Fibroblast of lung (primary cell): ENCODE measurements around the gene DOK5. TPM values are rescaled to one million over a fixed set of nuclear protein-coding genes. Genes with fewer than 3 reads are reported as not detected.

Experiments
- DNase-seq, 2 donors: peaks; one replicate each; pipeline versions ENCODE4 v3.0.0 to v3.0.0-alpha.2; 2010; ENCODE audit warnings: low read depth in 2 of 2
- H2AFZ ChIP-seq: 2 replicates; pipeline ENCODE4 v1.5.1; 2012; ENCODE audit warnings: low read length, control low read depth, inconsistent platforms
- H3K27ac ChIP-seq: 2 replicates; pipeline ENCODE4 v1.5.1; 2011; ENCODE audit warnings: low read length, control low read depth; ENCODE audit not compliant: insufficient read depth
- H3K27me3 ChIP-seq: 2 replicates; pipeline ENCODE4 v1.5.1; 2011; ENCODE audit warnings: mild to moderate bottlenecking, low read length; ENCODE audit not compliant: control insufficient read depth, insufficient read depth
- H3K36me3 ChIP-seq: 2 replicates; pipeline ENCODE4 v1.5.1; 2011; ENCODE audit warnings: low read length; ENCODE audit not compliant: control insufficient read depth, insufficient read depth
- H3K4me1 ChIP-seq: 2 replicates; pipeline ENCODE4 v1.5.1; 2011; ENCODE audit warnings: low read length; ENCODE audit not compliant: control insufficient read depth, insufficient read depth; ENCODE audit errors: extremely low read depth
- H3K4me2 ChIP-seq: 2 replicates; pipeline ENCODE4 v1.5.1; 2011; ENCODE audit warnings: low read length, control low read depth; ENCODE audit not compliant: insufficient read depth; ENCODE audit errors: extremely low read depth
- H3K4me3 ChIP-seq, 4 experiments: fragments of 200-600 bp in 1 of 4; sonication (generic) in 1 of 4; replicated peaks in 1 of 4; 2 replicates each; pipeline ENCODE4 v1.5.1; 2011 to 2016; ENCODE audit warnings: low read length in 4 of 4, low read depth in 3 of 4, mild to moderate bottlenecking in 3 of 4, control low read depth in 2 of 4, inconsistent platforms in 1 of 4, mixed read lengths in 1 of 4; ENCODE audit not compliant: insufficient read depth in 1 of 4; ENCODE audit errors: control extremely low read depth in 1 of 4
- H3K79me2 ChIP-seq: 2 replicates; pipeline ENCODE4 v1.5.1; 2012; ENCODE audit warnings: mild to moderate bottlenecking, low read length, inconsistent platforms; ENCODE audit not compliant: control insufficient read depth, insufficient read depth
- H3K9ac ChIP-seq: 2 replicates; pipeline ENCODE4 v1.5.1; 2011; ENCODE audit warnings: mild to moderate bottlenecking, low read length, control low read depth; ENCODE audit not compliant: insufficient read depth
- H3K9me3 ChIP-seq: 2 replicates; pipeline ENCODE4 v1.5.1; 2012; ENCODE audit warnings: low read depth, low read length; ENCODE audit not compliant: control insufficient read depth, insufficient read depth
- H4K20me1 ChIP-seq: 2 replicates; pipeline ENCODE4 v1.5.1; 2011; ENCODE audit warnings: low read length; ENCODE audit not compliant: control insufficient read depth, insufficient read depth; ENCODE audit errors: extremely low read depth
- EZH2 ChIP-seq: IDR thresholded peaks from 2 replicates; pipeline ENCODE4 v1.5.1; 2012; ENCODE audit warnings: low read length, control low read depth, mild to moderate bottlenecking; ENCODE audit errors: missing control alignments
- polyA plus RNA-seq, 2 donors: library from polyadenylated mRNA; depleted of rRNA in 1 of 2; stranded (reverse) in 1 of 2; unstranded in 1 of 2; fragments of >200 nt; gene quantifications; 2 replicates each; pipeline ENCODE4 v1.2.1, GENCODE V29; 2011 to 2012; ENCODE audit warnings: missing spikeins in 1 of 2
- total RNA-seq: library from RNA; depleted of rRNA; stranded (reverse); fragments of >200 nt; gene quantifications from 2 replicates; pipeline ENCODE4 v1.2.1, GENCODE V29; 2014
- TF ChIP-seq, protein P1 (sequence below), 2 donors: IDR thresholded peaks in 1 of 2; conservative IDR thresholded peaks in 1 of 2; 1 replicate in 1 of 2; 2 replicates in 1 of 2; pipeline ENCODE4 v1.5.1; 2011 to 2012; ENCODE audit warnings: low read length in 2 of 2, control low read depth in 1 of 2, inconsistent platforms in 1 of 2, low read depth in 1 of 2, mild to moderate bottlenecking in 1 of 2

The DOK5 gene
- total and polyA plus RNA-seq, 2 donors (not counting 1 experiment from before 2014, with no cell fraction given), result 13.5 to 19.2 TPM

DNA sequence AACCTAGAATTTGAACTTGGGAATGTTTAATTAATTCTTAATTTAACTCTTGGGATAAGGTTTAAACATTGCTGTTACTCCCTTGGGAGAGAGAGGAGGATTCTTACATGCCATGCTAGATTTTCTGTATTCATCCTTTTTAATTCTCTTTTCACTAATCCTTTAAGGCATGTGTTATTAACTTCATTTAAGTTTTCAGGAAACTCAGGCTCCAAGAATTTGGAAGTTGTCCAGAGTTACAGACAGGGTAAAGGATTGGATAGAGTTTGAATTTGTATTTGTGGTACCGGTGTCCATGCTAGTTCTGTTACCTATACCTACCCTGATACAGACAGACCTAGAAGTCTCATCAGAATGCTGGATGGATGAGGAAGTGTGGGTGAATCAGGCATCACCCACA is 23.7 kb downstream of the DOK5 start:
- DNase-seq, result no peak
- no peaks in the 10 kb centered on the region for H3K9me3 ChIP-seq
- no peak overlapping the region for H2AFZ ChIP-seq
- no peaks in the 10 kb centered on the region for H3K27me3 ChIP-seq
- no peak overlapping the region for H3K4me3 ChIP-seq
- H3K79me2 ChIP-seq, result peaks cover 2% of the 10 kb centered on the region
- no peak overlapping the region for H3K27ac ChIP-seq
- H3K36me3 ChIP-seq, result no peaks in the 10 kb centered on the region
- no peaks in the 10 kb centered on the region for H4K20me1 ChIP-seq
- TF ChIP-seq EZH2, result no peak
- TF ChIP-seq, protein P1, sequence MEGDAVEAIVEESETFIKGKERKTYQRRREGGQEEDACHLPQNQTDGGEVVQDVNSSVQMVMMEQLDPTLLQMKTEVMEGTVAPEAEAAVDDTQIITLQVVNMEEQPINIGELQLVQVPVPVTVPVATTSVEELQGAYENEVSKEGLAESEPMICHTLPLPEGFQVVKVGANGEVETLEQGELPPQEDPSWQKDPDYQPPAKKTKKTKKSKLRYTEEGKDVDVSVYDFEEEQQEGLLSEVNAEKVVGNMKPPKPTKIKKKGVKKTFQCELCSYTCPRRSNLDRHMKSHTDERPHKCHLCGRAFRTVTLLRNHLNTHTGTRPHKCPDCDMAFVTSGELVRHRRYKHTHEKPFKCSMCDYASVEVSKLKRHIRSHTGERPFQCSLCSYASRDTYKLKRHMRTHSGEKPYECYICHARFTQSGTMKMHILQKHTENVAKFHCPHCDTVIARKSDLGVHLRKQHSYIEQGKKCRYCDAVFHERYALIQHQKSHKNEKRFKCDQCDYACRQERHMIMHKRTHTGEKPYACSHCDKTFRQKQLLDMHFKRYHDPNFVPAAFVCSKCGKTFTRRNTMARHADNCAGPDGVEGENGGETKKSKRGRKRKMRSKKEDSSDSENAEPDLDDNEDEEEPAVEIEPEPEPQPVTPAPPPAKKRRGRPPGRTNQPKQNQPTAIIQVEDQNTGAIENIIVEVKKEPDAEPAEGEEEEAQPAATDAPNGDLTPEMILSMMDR (conservative IDR thresholded peaks at IDR 0.05 in 1 of 2, IDR thresholded peaks at IDR 0.05 in 1 of 2; ENCODE audit: low read depth in 1 of 2, low read length in 2 of 2), result no peak
- no peak overlapping the region for H3K9ac ChIP-seq
- H3K4me1 ChIP-seq, result no peaks in the 10 kb centered on the region
- no peak overlapping the region for H3K4me2 ChIP-seq

DNA sequence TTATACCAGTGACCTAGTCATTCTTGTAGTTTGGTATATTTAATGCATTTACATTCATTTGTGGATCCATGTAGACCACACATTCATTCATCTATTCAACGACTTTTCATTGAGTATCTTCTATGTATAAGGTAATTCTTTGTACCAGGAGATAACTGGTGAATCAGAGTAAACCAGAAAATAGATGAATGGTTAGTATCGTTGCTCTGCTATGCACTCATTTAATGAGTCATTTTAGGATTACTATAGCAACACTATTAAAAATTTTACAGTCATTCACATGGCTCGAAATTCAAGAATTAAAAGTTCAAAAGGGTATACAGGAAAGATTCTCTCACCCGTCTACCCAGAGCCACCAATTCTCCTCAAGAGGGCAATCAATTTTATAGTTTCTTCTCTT is 26.8 kb downstream of the DOK5 start:
- TF ChIP-seq, protein P1 (conservative IDR thresholded peaks at IDR 0.05 in 1 of 2, IDR thresholded peaks at IDR 0.05 in 1 of 2; ENCODE audit: low read depth in 1 of 2, low read length in 2 of 2), result no peak
- TF ChIP-seq EZH2, result no peak
- no peak overlapping the region for H3K27ac ChIP-seq
- H2AFZ ChIP-seq, result no peak overlapping the region
- H3K27me3 ChIP-seq, result no peaks in the 10 kb centered on the region
- H3K4me2 ChIP-seq, result no peak overlapping the region
- no peaks in the 10 kb centered on the region for H4K20me1 ChIP-seq
- H3K4me1 ChIP-seq, result no peaks in the 10 kb centered on the region
- DNase-seq, result peak in 1 of 2 donors; percentile 56
- no peak overlapping the region for H3K9ac ChIP-seq
- peaks cover 2% of the 10 kb centered on the region for H3K36me3 ChIP-seq
- no peak overlapping the region for H3K4me3 ChIP-seq
- no peaks in the 10 kb centered on the region for H3K9me3 ChIP-seq
- peaks cover 2% of the 10 kb centered on the region for H3K79me2 ChIP-seq

DNA sequence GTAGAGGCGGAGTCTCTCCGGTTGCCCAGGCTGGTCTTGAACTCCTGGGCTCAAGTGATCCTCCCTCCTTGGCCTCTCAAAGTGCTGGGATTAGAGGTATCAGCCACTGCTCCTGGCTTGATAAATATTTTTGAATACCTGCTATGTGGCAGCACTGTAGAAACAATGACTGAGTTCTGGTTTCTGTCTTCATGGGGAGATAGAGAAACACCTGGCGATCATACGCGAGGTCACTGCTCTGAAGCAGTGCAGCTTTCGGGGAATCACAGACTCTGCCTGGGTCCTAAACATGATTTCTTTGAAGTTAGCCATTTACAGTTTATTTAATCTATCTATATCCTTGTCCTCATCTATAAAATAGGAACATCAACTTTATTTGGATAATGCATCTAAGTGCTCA is 31.2 kb downstream of the DOK5 start:
- H3K9ac ChIP-seq, result no peak overlapping the region
- H4K20me1 ChIP-seq, result no peaks in the 10 kb centered on the region
- no peak overlapping the region for H3K4me3 ChIP-seq
- TF ChIP-seq EZH2, result no peak
- TF ChIP-seq, protein P1 (conservative IDR thresholded peaks at IDR 0.05 in 1 of 2, IDR thresholded peaks at IDR 0.05 in 1 of 2; ENCODE audit: low read depth in 1 of 2, low read length in 2 of 2), result no peak
- no peak overlapping the region for H3K4me2 ChIP-seq
- H3K9me3 ChIP-seq, result no peaks in the 10 kb centered on the region
- no peaks in the 10 kb centered on the region for H3K79me2 ChIP-seq
- no peak overlapping the region for H2AFZ ChIP-seq
- H3K36me3 ChIP-seq, result peaks cover 2% of the 10 kb centered on the region
- no peak overlapping the region for H3K27ac ChIP-seq
- no peaks in the 10 kb centered on the region for H3K27me3 ChIP-seq
- DNase-seq, result no peak
- no peaks in the 10 kb centered on the region for H3K4me1 ChIP-seq
